A549 treated with Mapracorat at 1 μM for 4 hours (cell line): ENCODE results near the gene CT45A6. TPM values are rescaled to one million over a fixed set of nuclear protein-coding genes. Genes with fewer than 3 reads are reported as not detected.

Experiments used
- total RNA-seq: library from RNA; stranded (reverse); fragments of 200-300 nt; extraction: Qiagen RNA extraction; gene quantifications from 5 replicates; pipeline ENCODE4 v1.2.3, GENCODE V29; 2022

The CT45A6 gene, protein sequence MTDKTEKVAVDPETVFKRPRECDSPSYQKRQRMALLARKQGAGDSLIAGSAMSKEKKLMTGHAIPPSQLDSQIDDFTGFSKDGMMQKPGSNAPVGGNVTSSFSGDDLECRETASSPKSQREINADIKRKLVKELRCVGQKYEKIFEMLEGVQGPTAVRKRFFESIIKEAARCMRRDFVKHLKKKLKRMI
- total RNA-seq, result not detected in 5 replicates

GRCh38 chrX:135802687-135803086 is at the start of gene CT45A6:
Gene CT45A6 (minus strand): TSS chrX:135802787. CDS start chrX:135798993, 3,794 bp downstream.

GRCh38 chrX:135837180-135837579 is 34.6 kb upstream of the CT45A6 start, which contains the start of gene CT45A7:
Gene CT45A7 (minus strand): TSS chrX:135837280. CDS start chrX:135833533, 3,747 bp downstream.

GRCh38 chrX:135819912-135820311 is 17.3 kb upstream of the CT45A6 start, which contains the start of gene CT45A2:
Gene CT45A2 (minus strand): TSS chrX:135820012. CDS start chrX:135816265, 3,747 bp downstream.

DNA sequence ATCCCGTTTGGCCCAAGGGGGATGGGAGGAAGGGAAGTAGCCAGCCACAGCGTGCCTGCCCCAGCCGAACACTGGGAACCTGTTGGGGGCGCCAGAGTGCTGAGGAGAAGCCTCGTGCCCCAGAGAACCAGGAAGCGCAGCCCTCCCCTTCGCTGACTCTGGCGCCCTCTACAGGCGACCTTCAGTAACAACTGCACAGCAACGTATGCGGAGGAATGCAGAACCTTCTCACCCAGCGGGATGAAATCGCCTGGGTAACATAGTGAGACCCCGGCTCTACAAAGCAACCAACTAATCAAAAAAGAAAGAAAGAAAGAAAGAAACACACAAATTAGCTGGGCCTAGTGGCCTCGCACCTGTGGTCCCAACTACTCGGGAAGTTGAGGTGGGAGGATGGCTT is 17.2 kb downstream of the CT45A6 start, which contains the start of gene CT45A5:
CT45A5 (minus strand) TSS at position 101 of the 400 bp plus-strand sequence. CDS start 3,774 bp downstream, outside the sequence.

GRCh38 chrX:135768091-135768490 is 34.5 kb downstream of the CT45A6 start, which contains the start of gene CT45A3:
Gene CT45A3 (minus strand): TSS chrX:135768191. CDS start chrX:135764444, 3,747 bp downstream.

Other genes starting within 250 kb of the CT45A6 start
- gene CT45A1, start 89.1 kb downstream of the CT45A6 start, total RNA-seq, result not detected in 5 replicates
- gene CT45A3, start 34.6 kb downstream of the CT45A6 start, total RNA-seq, result 0.21 to 0.39 TPM (median 0.27 TPM) in 3 of 5 replicates, not detected in the others
- gene CT45A5, start 17.3 kb downstream of the CT45A6 start, total RNA-seq, result not detected in 5 replicates
- gene CT45A2, start 17.2 kb upstream of the CT45A6 start, total RNA-seq, result not detected in 5 replicates
- not detected in 5 replicates for gene CT45A7, start 34.5 kb upstream of the CT45A6 start, total RNA-seq
- gene CT45A8, start 51.8 kb upstream of the CT45A6 start, total RNA-seq, result not detected in 5 replicates
- not detected in 5 replicates for gene CT45A9, start 69.0 kb upstream of the CT45A6 start, total RNA-seq
- gene CT45A10, start 90.7 kb upstream of the CT45A6 start, total RNA-seq, result 0.22 TPM in 2 of 5 replicates, not detected in the others
- gene SAGE1, start 90.9 kb upstream of the CT45A6 start, total RNA-seq, result 0.06 to 0.09 TPM (median 0.07 TPM) in 4 of 5 replicates, not detected in the other
- gene MMGT1, start 171.2 kb upstream of the CT45A6 start, total RNA-seq, result 15.8 to 19.2 TPM (median 17.6 TPM) in 5 replicates
- 7.1 to 8.9 TPM (median 8.0 TPM) in 5 replicates for gene SLC9A6, start 182.6 kb upstream of the CT45A6 start, total RNA-seq